22Rv1 (cell line): ENCODE results near the gene ADIPOR2.

Source experiments
- H3K27ac ChIP-seq: fragments of 450-650 bp; 2 replicates; pipeline ENCODE4 v1.5.1; 2017
- ZFX ChIP-seq: fragments of 450-650 bp; IDR thresholded peaks from 2 replicates; pipeline ENCODE4 v1.6.1; 2017; ENCODE audit warnings: antibody characterized with exemption, borderline replicate concordance
- TF ChIP-seq, protein P1 (sequence below): fragments of 450-650 bp; IDR thresholded peaks from 2 replicates; pipeline ENCODE4 v1.5.1; 2017; ENCODE audit warnings: mild to moderate bottlenecking

Gene ADIPOR2

DNA sequence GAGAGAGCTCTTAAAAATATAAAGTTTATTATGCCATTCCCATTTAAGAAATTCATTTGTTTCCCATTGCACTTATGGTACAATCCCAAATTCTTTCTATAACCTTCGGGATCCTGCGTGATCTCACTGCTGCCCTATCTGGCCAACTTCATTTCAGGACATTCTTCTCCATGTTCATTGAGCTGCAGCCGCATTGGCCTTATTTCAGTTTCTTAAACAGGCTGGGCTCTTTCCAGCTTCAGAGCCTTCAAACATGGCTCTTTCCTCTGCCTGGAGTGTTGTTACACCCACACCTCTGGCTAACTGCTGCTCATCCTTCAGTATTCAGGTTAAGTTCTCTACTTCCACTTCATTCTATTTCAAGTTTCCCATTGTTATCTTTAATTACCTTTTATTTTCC, 71.0 kb downstream of the ADIPOR2 start:
- no peak for TF ChIP-seq ZFX
- TF ChIP-seq, protein P1, sequence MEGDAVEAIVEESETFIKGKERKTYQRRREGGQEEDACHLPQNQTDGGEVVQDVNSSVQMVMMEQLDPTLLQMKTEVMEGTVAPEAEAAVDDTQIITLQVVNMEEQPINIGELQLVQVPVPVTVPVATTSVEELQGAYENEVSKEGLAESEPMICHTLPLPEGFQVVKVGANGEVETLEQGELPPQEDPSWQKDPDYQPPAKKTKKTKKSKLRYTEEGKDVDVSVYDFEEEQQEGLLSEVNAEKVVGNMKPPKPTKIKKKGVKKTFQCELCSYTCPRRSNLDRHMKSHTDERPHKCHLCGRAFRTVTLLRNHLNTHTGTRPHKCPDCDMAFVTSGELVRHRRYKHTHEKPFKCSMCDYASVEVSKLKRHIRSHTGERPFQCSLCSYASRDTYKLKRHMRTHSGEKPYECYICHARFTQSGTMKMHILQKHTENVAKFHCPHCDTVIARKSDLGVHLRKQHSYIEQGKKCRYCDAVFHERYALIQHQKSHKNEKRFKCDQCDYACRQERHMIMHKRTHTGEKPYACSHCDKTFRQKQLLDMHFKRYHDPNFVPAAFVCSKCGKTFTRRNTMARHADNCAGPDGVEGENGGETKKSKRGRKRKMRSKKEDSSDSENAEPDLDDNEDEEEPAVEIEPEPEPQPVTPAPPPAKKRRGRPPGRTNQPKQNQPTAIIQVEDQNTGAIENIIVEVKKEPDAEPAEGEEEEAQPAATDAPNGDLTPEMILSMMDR, result no peak
- H3K27ac ChIP-seq, result no peak overlapping the region

DNA sequence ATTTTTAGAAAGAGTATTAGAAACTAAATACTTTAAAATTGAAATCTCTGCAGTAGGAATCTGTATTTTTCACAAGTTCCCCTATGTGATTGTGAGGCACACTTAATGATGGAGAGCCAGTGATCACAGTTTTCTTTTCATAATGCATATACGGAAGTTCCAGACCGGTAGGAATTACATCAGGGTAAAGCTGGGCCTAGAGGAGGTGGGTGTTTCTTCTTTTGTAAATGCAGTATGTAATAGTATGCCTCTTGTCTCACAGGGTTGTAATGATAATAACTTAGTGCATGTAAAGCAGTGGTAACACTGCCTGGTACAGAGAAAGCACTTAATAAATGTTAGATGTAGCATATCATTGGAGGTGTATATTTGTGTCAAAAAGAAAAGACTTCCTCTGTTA, 72.3 kb downstream of the ADIPOR2 start:
- H3K27ac ChIP-seq, result no peak overlapping the region
- TF ChIP-seq, protein P1, result no peak
- no peak for TF ChIP-seq ZFX

DNA sequence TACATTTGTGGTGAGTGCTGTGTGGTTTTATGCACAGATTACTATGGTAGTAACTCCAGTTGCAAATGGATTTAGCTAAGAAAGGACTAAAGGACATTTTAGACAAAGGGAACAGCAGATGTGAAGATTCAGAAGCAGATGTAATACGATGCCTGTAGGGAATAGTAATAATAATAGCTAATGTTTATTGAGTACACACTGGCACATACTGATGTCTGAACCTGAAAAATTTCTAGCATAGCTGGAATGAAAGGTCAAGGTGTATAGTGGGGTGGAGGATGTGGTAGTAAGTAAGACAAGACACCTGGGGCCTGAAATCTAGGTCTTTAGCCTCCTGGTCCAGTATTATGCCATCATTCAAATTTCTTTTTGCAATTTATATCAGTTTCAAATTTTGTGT, 75.2 kb downstream of the ADIPOR2 start:
- no peak overlapping the region for H3K27ac ChIP-seq
- TF ChIP-seq, protein P1, result no peak
- TF ChIP-seq ZFX, result no peak

DNA sequence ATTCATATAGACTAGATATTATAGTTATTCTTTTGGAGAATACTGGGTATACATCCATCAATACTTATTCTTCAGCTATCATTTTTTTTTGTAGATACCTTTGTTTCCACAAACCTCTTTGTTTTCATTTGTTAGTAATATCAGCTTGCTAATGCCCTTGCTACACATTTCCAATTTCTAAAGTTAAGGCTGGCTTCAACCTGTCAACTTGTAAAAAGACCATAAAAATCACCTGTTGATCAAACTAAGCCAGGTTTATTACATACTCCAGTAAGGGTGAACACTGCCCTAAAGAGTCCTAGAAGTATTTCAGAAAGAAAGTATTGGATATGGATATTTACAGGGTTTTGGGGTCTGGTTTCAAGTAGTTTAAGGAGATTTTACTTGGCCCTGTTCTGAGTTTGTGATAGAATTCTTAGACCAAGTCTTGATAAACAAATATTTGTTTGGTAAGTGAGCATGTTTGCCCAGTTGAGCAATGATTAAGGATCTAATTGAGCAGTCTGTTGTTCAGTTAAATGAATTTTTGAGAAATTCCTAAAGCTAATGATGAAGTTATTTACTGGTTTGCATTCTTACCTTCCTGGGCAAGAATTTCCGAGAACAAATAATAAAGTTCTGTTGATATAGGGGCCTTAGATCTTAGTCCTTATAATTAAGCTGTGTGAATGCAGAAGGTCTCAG, 76.7 kb downstream of the ADIPOR2 start:
- peak overlapping the region; percentile 34 for H3K27ac ChIP-seq

DNA sequence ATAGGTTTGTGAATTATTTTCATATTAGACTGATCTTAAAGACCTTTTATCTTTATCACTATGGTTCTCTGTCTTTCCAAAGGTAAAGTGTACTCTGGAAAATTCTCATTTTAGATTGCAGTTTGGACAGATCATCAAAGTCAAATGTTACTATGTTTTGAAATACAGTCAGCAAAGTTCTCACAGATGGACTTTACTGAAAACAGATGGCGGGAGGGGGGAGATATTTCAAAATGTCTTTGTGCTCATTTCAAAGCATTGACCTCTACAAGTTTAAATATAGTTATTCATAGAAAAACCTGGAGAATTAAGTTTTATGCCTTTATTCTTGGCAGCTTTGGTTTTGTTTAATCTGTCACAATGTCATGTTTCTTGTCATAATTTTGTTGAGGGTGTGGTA, 77.7 kb downstream of the ADIPOR2 start:
- H3K27ac ChIP-seq, result no peak overlapping the region; the same call in 1 of the 2 replicates
- TF ChIP-seq ZFX, result no peak
- TF ChIP-seq, protein P1, result no peak

More for the DNA sequence above, 76.7 kb downstream of the ADIPOR2 start:
- TF ChIP-seq, protein P1, result no peak
- TF ChIP-seq ZFX, result no peak

DNA sequence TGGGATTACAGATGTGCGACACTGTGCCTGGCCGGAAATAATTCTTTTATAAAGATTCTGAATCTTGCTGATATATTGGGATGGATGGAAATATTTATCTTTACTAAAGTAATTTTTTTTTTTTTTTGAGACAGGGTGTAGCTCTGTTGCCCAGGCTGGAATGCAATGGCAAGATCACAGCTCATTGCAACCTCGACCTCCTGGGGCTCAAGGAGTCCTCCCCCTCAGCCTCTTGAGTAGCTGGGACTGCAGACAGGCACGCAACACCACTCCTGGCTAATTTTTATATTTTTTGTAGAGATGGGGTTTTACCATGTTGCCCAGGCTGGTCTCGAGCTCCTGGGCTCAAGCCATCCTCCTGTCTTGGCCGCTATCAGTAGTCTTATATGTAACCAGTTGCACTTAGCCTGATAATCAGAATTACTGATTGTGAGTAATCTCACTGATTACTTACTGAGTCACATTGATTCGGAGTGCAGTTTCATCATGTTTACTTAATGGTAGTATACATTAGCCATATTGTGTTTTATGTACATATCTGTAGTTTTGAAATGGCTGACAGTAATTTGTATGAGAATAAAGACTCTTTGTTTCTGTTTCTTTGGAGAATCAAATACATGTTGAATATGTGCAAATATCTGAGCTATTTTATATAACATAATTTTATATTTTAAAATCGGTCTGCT, 79.1 kb downstream of the ADIPOR2 start:
- TF ChIP-seq ZFX, result no peak
- TF ChIP-seq, protein P1, result no peak
- no peak overlapping the region for H3K27ac ChIP-seq
